ENCODE measurements around the gene IRX2.

The IRX2 gene

DNA sequence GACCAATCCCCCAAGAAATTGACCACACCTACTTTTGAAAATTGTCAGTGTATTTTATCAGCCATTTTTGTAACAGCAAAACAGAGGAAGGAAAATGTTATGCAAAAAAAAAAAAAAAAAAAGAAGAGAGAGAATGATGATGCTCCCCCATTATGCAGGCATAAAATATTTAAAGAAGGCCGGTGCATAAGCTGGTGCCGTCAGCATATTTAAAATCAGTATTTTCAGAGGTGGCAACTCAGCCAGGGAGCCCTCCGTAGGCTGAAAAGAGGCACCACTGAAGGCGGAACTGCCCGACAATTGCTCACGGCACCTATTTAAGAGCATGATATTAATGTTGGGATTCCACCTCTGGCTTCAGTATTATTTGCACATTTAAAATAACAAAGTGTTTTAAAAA lies 33.4 kb downstream of the IRX2 start:
- no peak for DNase-seq (ENCODE audit: low spot score)

DNA sequence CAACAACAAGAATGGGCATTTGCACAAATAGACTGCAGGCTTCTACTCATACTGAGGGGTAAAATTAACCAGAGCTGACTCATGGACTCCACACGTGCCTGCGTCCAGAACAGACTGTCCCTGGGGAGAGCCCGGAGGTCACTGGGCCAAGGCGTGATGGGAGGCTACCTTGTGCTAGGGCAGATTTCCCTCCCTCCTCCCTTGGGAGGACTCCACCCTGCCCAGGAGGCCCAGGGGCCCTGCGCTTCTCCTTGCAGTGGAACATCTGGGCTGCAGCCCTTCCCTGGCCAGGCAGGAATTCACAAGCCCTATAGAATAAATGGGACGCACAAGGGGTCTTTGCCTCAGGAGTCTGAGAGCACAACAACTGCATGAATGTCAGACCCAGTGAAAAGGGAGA lies 35.6 kb downstream of the IRX2 start:
- DNase-seq (ENCODE audit: low spot score) = no peak

DNA sequence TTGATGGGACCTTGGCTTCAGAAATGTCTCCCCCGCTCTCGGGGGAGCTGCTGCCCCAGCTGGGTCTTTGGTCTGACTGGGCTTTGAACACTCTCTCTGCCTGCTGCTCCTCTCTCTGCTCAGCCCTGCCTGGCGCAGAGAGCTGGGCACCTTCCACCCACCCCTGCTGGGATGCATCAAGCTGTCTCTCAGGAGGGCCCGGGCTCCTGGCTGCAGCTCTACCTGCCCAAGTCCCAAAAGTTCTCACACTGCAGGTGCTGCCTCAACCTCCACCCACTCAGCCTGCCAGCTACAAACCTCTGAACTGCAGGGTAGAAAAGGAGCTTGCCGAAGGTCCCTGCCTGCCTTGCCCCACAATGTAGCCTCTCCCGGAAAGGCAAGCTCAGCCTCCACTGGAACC lies 36.7 kb downstream of the IRX2 start:
- no peak for DNase-seq (ENCODE audit: low spot score)

DNA sequence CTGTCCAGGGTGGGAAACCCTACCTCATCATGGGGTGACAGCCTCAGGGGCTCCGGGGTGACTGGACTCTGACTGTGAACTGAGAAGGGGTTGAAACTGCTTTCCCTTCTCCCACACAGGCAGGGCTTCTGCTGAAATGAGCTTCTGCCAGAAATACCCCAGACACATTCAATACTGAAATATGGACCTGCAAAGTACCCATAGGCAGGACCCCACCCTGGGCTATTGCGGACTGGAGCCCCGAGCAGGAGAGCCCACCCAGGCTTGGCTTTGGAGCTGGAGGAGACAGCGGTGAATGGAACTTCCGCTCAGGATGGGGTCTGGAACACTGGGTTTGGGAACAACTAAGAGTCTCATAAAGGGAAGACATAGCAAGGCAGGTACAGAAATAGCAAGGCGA lies 37.5 kb downstream of the IRX2 start:
- DNase-seq (ENCODE audit: low spot score) = no peak

DNA sequence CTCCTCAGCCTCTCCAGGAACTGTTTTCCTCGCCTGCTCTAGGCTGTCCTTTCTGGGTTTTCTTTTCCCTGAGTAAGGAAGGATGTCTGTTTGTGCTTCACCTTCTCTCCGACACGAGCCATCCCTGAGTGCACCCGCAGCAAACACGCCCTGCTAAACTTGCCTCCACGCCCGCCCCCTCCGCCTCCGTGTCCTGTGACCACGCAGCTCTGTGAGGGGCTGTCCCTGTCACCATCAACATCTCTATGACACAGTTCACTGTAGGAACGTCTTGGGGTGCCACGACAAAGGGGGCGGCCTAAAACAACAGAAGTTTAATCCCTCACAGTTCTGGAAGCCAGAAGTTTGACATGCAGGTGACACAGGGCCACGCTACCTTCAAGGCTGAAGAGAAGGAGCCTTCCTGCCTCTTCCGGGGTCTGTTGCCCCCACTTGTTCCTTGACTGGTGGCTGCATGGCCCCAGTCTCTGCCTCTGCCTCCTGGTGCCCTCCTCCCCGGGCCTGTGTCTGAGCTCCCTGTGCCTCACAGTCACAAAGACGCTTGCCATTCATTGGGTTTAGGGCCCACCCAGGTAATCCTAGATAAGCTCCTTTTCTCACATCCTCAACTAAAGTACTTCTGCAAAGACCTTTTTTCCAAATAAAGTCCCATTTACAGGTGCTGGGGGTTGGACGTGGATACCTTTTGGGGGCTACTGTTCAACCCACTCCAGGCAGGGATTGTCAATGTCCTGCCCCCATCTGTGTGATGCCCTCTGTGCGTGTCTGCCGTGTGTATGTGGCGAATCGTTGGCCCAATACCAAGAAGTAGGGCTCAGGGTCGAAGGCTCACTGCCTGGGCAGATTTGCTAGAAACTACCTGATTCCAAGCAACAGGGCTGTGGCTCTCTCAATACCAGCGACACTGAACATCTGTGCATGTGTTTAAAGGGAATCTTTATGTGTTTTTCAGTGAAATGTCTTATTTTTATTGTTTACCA lies 39.7 kb downstream of the IRX2 start:
- DNase-seq (ENCODE audit: low spot score) = no peak

DNA sequence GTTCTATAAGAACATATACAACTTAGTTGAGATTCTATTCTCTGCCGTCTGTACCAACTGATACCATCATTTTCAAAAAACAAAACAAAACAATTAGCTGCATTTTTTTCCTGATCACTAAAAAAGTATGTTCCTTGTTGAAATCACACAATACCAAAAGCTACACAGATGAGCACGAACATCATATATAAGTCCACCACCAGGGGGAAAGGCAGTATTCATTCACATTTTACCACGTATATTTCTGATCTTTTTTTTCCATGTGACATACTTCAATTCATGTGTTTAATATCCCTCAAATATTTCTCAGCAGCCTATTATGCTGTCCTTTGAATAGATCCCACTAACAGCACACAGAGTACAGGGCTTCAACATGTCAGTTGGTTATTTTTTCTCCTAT lies 40.6 kb downstream of the IRX2 start:
- no peak for DNase-seq (ENCODE audit: low spot score)

DNA sequence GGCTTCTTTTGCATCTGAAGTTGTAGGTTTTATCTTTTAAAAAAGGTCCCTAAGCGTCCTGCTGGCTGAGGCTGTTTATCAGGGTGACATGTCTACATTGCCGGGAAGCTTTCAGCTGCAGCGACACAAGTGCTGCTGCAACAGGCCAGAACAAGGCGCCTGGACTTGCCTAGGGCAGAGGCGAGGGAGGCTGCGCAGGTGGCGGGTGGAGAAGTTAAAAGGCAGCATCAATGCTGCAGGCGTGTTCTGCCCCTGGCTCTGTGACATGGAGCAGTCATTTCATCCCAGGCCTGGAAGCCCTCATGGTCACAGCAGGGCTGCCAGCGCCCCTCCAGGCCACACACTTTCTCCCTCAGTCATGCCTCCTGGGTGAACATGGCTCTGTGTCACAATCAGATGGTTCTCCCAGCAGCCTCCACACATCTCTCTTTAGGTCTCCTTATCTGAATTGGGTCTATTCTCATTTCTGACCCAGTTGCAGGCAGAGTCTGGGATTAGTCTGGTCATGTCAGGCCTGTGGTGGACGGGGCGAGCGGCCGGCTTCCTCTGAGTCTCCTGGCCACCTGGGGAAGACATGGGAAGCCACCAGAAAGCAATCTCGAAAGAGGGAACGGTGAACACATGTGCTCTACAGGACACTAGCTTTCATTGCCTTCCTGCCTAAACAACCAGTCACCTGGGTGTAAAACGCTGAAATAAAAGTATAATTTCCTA lies 41.3 kb downstream of the IRX2 start:
- no peak for DNase-seq (ENCODE audit: low spot score)

DNA sequence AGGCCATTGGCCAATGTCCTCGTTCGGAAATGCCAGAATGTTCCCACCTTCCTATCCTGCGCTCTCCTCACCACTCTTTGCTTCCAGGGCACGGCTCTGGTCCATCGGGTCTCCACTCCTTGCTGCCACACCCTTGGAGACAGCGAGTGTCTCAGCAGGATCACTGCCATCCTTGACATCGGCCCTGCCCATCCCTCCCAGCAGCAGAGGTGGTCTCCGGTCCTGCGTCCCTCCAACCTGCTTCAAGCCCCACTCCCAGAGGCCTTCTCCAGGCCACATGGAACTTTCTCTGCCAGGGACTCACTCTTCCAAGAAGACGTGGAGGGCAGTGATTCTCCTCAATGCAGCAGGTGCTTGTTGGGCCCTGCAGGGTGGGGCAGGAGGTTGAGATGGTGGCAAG lies 42.7 kb downstream of the IRX2 start:
- no peak for DNase-seq (ENCODE audit: low spot score)

DNA sequence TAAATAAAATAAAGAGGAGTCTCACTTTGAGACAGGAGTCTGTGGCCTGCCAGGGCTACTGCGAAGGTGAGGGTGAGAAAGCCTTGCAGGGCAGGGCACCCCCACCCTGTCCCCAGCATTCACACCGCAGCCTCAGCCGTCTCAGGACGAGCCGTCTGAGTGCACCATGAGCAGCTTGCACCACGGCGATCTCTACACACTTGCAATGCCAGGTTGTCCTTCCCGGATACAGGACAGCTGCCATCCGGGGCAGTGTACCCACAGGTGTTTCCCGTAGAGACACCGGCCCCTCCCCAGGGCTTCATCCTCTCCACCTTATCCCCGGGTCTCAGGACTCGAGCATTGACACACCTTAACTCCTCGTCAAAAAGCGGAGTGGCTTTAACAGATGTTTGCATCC lies 43.3 kb downstream of the IRX2 start:
- DNase-seq (ENCODE audit: low spot score) = no peak

DNA sequence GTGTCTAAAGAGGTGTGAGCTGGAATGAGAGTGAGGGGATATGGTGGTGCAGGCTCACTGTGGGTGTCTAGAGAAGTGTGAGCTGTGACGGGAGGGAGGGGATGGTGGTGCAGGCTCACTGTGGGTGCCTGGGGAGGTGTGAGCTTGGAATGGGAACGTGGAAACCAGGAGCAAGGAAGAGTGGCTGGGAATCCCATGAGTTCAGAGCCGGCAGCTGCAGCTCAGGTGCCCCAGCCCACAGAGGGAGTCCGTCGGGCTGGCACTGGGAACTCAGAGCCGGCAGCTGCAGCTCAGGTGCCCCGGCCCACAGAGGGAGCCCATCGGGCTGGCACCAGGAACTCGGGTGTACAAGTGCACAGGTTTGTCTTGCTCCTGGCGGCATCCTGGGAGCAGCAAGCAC lies 45.6 kb downstream of the IRX2 start:
- DNase-seq (ENCODE audit: low spot score) = no peak

DNA sequence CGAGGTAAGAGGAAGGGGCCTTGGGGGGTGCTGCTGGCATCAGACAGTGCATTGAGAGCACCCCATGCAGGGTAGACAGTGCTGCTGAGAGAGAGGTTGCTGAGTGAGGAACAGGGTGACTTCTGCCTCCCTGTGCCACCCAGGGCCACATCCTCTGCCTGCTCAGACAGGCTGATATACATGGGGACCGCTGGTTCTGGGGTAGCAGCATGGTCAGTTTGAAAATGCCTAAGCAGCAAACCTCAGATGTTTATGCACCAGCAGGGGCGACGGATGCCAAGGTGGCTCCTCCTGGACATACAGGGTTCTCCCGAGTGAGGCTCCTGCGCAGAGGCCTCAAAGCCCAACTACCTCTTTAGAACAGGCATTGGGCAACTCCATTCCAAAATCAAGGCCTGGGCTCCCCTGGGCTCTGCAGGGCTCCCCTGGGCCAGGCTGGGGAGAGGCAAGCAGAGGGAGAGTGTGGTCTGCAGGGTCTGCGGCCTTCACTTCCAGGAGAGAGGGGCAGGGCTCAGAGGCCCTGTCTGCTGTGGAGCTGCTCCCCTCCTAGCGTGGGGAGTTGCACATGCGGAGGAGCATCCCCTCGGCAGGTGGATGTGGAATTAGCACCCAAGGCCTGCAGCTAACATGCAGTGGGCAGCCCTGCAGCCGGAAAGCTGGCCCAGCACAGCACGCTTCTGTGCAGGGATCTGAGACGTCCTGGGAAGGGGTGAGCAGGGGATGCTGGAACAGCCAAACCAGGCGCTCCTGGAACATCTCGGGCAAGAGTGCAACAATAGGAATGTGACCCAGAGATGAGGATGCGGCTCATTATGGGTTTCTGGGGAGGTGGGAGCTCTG lies 46.5 kb downstream of the IRX2 start:
- no peak for DNase-seq (ENCODE audit: low spot score)

DNA sequence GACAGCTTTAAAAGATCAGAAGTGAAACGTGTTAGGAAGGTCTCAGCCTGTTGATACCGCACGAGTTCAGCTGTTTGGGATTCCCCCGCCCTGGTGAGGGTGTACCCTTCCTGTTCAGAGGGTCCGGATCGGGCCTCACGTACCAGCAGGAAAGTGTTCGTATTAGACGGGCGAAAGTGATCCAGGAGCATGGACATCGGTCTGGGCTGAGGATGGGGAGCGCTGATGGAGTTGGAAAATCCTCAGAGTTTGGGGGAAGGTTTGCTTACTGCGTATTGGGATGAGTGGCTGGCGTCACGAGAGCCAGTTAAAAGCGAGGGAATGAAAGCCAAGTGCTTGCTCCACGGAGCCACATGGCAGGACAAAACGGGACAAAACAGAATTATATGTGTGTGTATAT lies 47.4 kb downstream of the IRX2 start:
- no peak for DNase-seq (ENCODE audit: low spot score)

DNA sequence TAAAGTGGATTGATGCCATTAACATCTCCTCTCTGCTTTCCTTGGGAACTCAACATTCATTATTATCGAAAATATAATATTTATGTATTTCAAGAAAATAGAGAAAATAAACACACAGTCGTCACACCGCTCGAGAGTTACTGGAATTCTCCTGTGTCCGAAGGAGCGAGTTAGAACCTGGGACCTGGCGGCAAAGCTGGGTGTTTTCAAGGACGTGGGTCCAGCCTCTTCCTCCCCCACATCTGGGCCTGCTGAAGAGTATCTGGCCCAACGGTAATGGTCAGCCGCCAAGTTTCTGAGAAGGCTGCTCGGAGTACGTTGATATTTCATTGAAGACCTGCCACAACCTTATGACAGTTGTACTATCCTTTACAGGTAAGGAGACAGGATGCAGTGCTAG lies 47.9 kb downstream of the IRX2 start:
- no peak for DNase-seq (ENCODE audit: low spot score)

DNA sequence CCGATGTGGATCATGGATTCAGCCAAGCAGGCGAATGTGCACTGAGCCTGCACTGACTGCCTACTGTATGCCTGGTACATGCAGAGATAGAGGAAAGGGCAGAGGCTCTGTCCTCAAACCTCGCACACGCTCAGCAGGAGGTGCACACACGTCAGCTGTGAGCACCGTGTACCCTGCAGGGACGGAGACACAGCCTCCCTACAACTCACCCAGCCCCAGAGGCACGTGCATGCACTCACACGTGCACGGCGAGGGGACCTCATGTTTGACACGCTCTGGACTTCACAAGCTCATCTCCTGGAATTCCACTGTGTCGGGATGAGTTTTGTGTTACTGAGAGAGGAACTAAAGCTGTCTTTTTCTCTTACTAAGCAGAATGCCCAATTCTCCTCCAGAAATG lies 48.4 kb downstream of the IRX2 start:
- no peak for DNase-seq (ENCODE audit: low spot score)

DNA sequence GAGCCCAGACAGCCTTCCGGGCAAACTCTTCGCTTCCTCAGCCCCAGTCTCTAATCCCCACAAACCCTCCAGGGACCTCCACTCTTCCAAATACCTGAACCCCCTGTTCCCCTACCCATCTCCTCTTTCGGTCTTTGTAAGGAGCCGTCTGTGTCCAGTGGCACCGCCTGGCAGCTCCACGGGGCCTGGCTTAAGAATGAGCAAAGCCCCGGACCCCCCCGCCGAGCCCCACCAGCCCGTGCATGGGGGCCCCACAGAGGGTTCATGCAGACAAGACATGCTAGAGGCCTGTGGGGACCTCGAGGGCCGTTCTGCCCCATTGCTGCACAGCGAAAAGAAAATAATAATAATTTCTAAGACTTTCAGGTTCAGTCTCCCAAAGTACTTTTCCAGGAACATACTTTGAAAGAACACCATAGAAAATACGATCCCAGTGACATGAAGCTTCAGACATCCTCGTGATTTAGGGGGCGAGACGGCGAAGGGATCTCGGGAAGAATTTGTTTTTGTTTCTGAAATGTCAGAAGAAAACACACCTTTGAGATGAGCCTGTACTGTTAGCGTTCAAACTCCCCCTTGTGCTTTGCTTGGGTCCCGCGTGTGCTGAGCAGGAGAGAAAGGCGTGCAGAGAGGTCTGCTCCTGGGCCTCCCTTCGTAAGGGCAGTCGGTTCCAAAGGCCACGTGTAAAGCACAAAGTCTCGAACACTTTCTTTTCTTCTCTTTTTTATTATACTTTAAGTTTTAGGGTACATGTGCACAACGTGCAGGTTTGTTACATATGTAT lies 49.2 kb downstream of the IRX2 start:
- no peak for DNase-seq (ENCODE audit: low spot score)

DNA sequence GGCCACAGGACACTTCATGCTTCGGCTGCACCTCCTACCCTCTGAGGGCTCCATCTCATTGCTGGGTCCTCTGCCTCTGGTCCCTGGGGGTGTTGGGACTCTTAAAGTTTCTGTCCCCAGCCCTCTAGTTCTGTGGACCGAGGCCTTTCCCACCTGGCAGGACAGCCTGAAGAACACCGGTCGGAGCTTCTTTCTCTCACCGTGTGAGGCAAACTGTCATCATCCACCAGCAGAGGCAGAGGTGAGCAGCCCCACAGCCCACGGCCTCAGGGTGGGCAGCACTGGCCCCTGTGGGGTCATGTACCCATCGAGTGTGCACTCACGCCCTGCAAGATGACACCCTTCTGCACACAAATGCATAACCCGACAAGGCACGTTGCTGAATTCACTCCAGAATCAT lies 49.9 kb downstream of the IRX2 start:
- DNase-seq (ENCODE audit: low spot score) = no peak

DNA sequence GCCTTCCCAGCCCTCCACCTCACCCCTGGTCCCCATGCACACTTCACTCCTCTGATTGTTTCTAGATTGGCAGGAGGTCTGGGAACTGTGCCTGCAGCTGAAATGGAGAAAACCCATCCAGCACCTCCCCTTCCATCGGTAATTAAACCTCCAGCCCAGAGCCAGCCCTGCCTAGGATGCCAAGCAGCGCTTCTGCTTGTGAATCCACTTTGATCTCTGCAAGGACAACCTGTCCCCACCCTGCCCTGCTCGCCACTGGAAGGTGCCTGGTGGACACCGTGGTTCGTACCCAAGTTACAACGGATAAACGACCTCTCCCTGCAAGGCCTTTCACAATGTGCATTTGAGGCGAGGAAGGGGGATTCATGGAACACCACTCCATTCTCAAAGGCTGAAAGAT lies 50.6 kb downstream of the IRX2 start:
- no peak for DNase-seq (ENCODE audit: low spot score)

DNA sequence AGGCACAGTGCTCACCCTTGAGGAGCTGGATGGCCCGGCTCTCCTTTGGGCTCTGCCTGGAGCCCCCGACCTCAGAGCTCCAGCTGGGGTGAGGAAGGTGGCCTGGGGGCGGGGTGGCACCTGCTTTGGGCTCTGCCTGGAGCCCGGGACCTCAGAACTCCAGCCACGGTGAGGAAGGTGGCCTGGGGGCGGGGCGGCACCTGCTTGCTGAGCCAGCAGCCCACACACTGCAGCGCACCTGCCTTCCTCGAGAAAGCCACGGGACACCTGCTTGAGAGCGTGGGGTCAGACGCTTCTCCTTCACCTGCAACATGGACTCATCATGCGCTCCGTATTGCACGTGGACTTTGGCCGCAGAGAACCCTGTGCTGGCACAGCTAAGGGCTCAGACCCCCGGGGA lies 51.8 kb downstream of the IRX2 start:
- DNase-seq (ENCODE audit: low spot score) = no peak

DNA sequence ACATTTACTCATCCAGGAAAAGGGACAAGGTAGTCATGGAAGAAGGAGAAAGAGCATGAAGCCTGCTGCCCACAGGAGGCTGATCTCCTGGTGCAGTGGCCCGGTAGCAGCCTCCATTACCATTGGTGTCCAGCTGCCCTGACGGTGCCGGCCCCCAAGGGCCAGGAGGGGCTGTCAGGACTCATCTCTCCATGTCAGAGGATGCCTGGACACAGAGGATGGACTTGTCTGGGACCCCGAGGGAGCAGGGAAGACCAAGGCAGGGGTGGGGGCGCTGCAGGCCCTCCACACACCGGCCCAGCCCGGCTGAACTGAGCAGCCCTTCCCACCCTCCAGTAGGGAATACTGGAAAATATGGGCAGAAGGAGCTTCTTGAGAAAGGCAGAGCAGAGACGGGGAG lies 52.2 kb downstream of the IRX2 start:
- no peak for DNase-seq (ENCODE audit: low spot score)

DNA sequence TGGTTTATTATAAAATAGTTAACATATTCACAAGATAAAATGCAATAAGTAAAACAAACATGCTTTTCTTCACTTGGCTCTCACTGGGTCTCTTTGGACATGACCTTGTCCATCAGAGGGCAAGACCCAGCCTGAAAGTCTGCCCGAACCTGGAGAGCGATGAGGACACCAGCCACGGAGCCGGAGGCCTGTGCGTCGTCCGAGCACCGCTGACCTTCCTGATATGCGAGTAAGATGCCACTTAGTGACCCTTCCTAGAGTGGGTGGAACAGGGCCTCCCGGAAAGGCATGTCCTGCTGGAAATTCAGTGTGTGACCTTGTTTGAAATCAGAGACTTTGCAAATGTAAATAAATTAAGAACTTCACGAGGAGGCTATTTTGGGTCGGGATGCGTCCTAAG lies 52.9 kb downstream of the IRX2 start:
- no peak for DNase-seq (ENCODE audit: low spot score)

DNA sequence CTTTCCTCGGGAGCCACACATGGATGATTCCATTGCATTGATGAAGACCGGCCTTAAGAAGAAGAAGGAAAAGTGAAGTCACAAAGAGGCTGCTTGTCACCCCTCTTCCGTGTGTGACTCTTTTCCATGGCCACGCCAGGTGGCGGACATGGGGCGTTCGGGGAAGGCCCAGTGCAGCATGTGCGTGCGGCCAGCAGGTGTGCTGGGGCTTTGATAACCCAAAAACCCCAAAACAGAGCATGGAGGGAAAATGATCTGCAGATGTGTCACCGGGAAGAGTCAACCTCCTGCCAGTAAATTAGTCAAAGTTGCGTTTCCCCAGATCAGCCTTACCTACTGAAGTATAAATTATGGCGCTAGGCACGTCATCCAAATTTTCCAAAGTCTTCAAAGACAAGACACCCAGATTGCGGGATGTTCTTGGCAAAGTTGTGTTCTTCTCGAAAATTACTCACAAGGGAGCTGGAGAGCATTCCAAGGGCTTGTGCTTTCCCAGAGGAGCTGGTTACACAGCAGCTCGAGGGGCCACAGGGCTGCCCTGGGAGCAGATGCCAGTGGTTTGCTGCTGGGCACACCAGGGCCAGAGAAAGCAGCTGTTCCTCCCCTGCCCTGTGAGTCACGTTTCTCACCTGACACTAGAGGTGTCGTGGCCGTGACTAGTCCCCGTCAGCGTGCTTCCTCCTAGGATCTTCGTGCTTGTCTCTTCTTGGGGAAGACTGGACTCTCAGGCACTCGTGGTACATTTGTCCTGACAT lies 53.9 kb downstream of the IRX2 start:
- DNase-seq (ENCODE audit: low spot score) = no peak

Measured in kidney tubule cell (primary cell).